H9 (cell line): ENCODE results near the gene ATP6AP1. TPM values are rescaled to one million over a fixed set of nuclear protein-coding genes. Genes with fewer than 3 reads are reported as not detected.

Experiments
- DNase-seq: peaks from one replicate; pipeline ENCODE4 v3.0.0-alpha.2; 2017
- H2AFZ ChIP-seq: one replicate; pipeline ENCODE4 v1.6.1; 2013; ENCODE audit warnings: mild to moderate bottlenecking, low read length, control low read depth, moderate library complexity
- H2AK5ac ChIP-seq: 2 replicates; pipeline ENCODE4 v1.6.1; 2013; ENCODE audit warnings: low read length, control low read depth, mixed read lengths; ENCODE audit not compliant: insufficient read length
- H2BK120ac ChIP-seq: one replicate; pipeline ENCODE4 v1.6.1; 2013; ENCODE audit warnings: low read depth, mild to moderate bottlenecking, low read length, control low read depth, inconsistent platforms; ENCODE audit not compliant: poor library complexity, severe bottlenecking
- H2BK12ac ChIP-seq: 2 replicates; pipeline ENCODE4 v1.6.1; 2013; ENCODE audit warnings: low read length, control low read depth, mixed read lengths, low read depth; ENCODE audit not compliant: insufficient read length
- H2BK15ac ChIP-seq: 2 replicates; pipeline ENCODE4 v1.6.1; 2013; ENCODE audit warnings: low read depth, low read length, control low read depth
- H2BK20ac ChIP-seq: one replicate; pipeline ENCODE4 v1.6.1; 2013; ENCODE audit warnings: low read depth, mild to moderate bottlenecking, low read length, control low read depth, inconsistent platforms; ENCODE audit not compliant: poor library complexity, severe bottlenecking
- H2BK5ac ChIP-seq: 2 replicates; pipeline ENCODE4 v1.6.1; 2013; ENCODE audit warnings: low read length, control low read depth, mixed read lengths; ENCODE audit not compliant: insufficient read length
- H3K14ac ChIP-seq: 2 replicates; pipeline ENCODE4 v1.6.1; 2013; ENCODE audit warnings: low read length, control low read depth; ENCODE audit not compliant: insufficient read depth
- H3K18ac ChIP-seq: 2 replicates; pipeline ENCODE4 v1.6.1; 2013; ENCODE audit warnings: low read depth, mild to moderate bottlenecking, mixed read lengths, low read length, control low read depth; ENCODE audit not compliant: insufficient read length
- H3K23ac ChIP-seq: 2 replicates; pipeline ENCODE4 v1.6.1; 2013; ENCODE audit warnings: low read length, control low read depth, mixed read lengths, low read depth; ENCODE audit not compliant: insufficient read length
- H3K23me2 ChIP-seq: 2 replicates; pipeline ENCODE4 v1.6.1; 2013; ENCODE audit warnings: low read depth, mild to moderate bottlenecking, mixed read lengths, low read length, control low read depth; ENCODE audit not compliant: insufficient read length, poor library complexity, severe bottlenecking
- H3K27ac ChIP-seq: 2 replicates; pipeline ENCODE4 v1.5.1; 2013; ENCODE audit warnings: low read length, control low read depth, mixed read lengths, low read depth; ENCODE audit not compliant: insufficient read length
- H3K27me3 ChIP-seq: 2 replicates; pipeline ENCODE4 v1.6.1; 2013; ENCODE audit warnings: low read length, control low read depth, inconsistent platforms; ENCODE audit not compliant: insufficient read depth
- H3K4ac ChIP-seq: 2 replicates; pipeline ENCODE4 v1.6.1; 2013; ENCODE audit warnings: low read depth, mild to moderate bottlenecking, control low read depth, inconsistent platforms, low read length, moderate library complexity
- H3K4me1 ChIP-seq: 2 replicates; pipeline ENCODE4 v1.6.1; 2013; ENCODE audit warnings: low read length, control low read depth, inconsistent platforms; ENCODE audit not compliant: insufficient read depth
- H3K4me2 ChIP-seq: 2 replicates; pipeline ENCODE4 v1.6.1; 2013; ENCODE audit warnings: low read length, control low read depth, mixed read lengths; ENCODE audit not compliant: insufficient read length, insufficient read depth
- H3K56ac ChIP-seq: 2 replicates; pipeline ENCODE4 v1.6.1; 2013; ENCODE audit warnings: low read depth, mild to moderate bottlenecking, mixed read lengths, low read length, control low read depth; ENCODE audit not compliant: insufficient read length
- H3K79me1 ChIP-seq: 2 replicates; pipeline ENCODE4 v1.6.1; 2013; ENCODE audit warnings: low read depth, mild to moderate bottlenecking, moderate library complexity, low read length, control low read depth, inconsistent platforms; ENCODE audit not compliant: insufficient read depth, poor library complexity, severe bottlenecking
- H3K79me2 ChIP-seq: 2 replicates; pipeline ENCODE4 v1.6.1; 2013; ENCODE audit warnings: low read length, control low read depth, inconsistent platforms; ENCODE audit not compliant: insufficient read depth
- H3K9ac ChIP-seq: 2 replicates; pipeline ENCODE4 v1.6.1; 2013; ENCODE audit warnings: low read length, control low read depth, mixed read lengths; ENCODE audit not compliant: insufficient read length; ENCODE audit errors: extremely low read depth
- H3K9me3 ChIP-seq: one replicate; pipeline ENCODE4 v1.6.1; 2013; ENCODE audit warnings: low read depth, low read length, inconsistent platforms; ENCODE audit not compliant: control insufficient read depth
- H3T11ph ChIP-seq: one replicate; pipeline ENCODE4 v1.6.1; 2013; ENCODE audit warnings: mild to moderate bottlenecking, low read length, control low read depth, inconsistent platforms
- H4K20me1 ChIP-seq: one replicate; pipeline ENCODE4 v1.6.1; 2013; ENCODE audit not compliant: control insufficient read depth, insufficient read length, insufficient read depth
- H4K5ac ChIP-seq: 2 replicates; pipeline ENCODE4 v1.6.1; 2013; ENCODE audit warnings: low read depth, mild to moderate bottlenecking, mixed read lengths, low read length, control low read depth; ENCODE audit not compliant: insufficient read length
- H4K8ac ChIP-seq: replicated peaks from 2 replicates; pipeline ENCODE4 v1.6.1; 2013; ENCODE audit warnings: low read length, control low read depth, mixed read lengths, low read depth; ENCODE audit not compliant: insufficient read length
- H4K91ac ChIP-seq: 2 replicates; pipeline ENCODE4 v1.6.1; 2013; ENCODE audit warnings: low read depth, mild to moderate bottlenecking, moderate library complexity, mixed read lengths, low read length, control low read depth; ENCODE audit not compliant: insufficient read length
- H3K27ac Mint-ChIP-seq, 3 experiments: 2 replicates in 2 of 3; 3 replicates in 1 of 3; pipeline ENCODE4 v1.8.0; 2020 to 2021; ENCODE audit warnings: mixed read lengths in 3 of 3, mild to moderate bottlenecking in 1 of 3, moderate library complexity in 1 of 3
- H3K27me3 Mint-ChIP-seq: 2 replicates; pipeline ENCODE4 v1.8.0; 2021; ENCODE audit warnings: low read depth, mild to moderate bottlenecking, moderate library complexity, mixed read lengths
- H3K36me3 Mint-ChIP-seq, 3 experiments: 2 replicates in 2 of 3; 3 replicates in 1 of 3; pipeline ENCODE4 v1.8.0; 2020 to 2021; ENCODE audit warnings: low read depth in 3 of 3, mixed read lengths in 3 of 3; ENCODE audit not compliant: insufficient read depth in 1 of 3
- H3K4me1 Mint-ChIP-seq, 2 experiments: 2 replicates each; pipeline ENCODE4 v1.8.0; 2020; ENCODE audit warnings: mixed read lengths in 2 of 2
- H3K4me3 Mint-ChIP-seq, 2 experiments: 2 replicates in 1 of 2; 3 replicates in 1 of 2; pipeline ENCODE4 v1.8.0; 2020 to 2021; ENCODE audit warnings: mild to moderate bottlenecking in 2 of 2, mixed read lengths in 2 of 2, moderate library complexity in 1 of 2
- H3K9me3 Mint-ChIP-seq, 2 experiments: 2 replicates in 1 of 2; 3 replicates in 1 of 2; pipeline ENCODE4 v1.8.0; 2020; ENCODE audit warnings: mild to moderate bottlenecking in 2 of 2, mixed read lengths in 2 of 2, moderate library complexity in 1 of 2
- WGBS: extraction: QIAGEN DNeasy Blood & Tissue Kit; methylation state at CpG from one replicate; pipeline ENCODE4 v1.1.7; 2013; ENCODE audit warnings: missing lambda C conversion rate, low lambda C conversion rate, mixed read lengths; ENCODE audit not compliant: insufficient read length; ENCODE audit errors: extremely low coverage; 5-methylcytosine and 5-hydroxymethylcytosine counted together
- total RNA-seq: library from RNA; stranded (reverse); gene quantifications from 2 replicates; pipeline ENCODE4 v1.2.1, GENCODE V29; 2021
- TF ChIP-seq, protein P1 (sequence below): fragments of 200-600 bp; sonication (generic); conservative IDR thresholded peaks from 3 replicates; pipeline ENCODE4 v1.8.0; 2021; ENCODE audit warnings: antibody characterized with exemption, mild to moderate bottlenecking

Gene ATP6AP1
- total RNA-seq, 1 experiment from 2014 or later, result 45.6 TPM

DNA sequence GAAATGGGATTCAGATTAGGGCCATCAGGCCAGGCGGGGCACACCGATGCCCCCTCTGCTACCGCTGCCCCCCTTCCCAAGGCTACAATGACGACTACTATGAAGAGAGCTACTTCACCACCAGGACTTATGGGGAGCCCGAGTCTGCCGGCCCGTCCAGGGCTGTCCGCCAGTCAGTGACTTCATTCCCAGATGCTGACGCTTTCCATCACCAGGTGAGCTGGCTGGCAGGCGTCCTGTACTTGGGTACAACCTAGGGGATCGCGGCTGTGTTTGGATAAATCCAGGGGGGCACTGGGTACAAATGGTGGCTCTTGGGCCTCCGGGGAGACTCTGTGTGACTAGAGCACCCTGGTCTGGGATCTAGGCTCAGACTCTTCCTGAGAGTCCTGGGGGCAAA lies 48.3 kb upstream of the ATP6AP1 start:
- H2BK20ac ChIP-seq, result no peak overlapping the region
- H3K14ac ChIP-seq, result peak overlapping the region; percentile 92
- no peak overlapping the region for H3K4ac ChIP-seq
- no peak overlapping the region for H2BK12ac ChIP-seq
- no CpG with 5 or more reads among the region's 13 CpGs for WGBS
- no peaks in the 10 kb centered on the region for H3K27me3 ChIP-seq
- peak overlapping the region; percentile 58 for H4K91ac ChIP-seq
- no peak overlapping the region for H2AK5ac ChIP-seq
- peaks cover 9% of the 10 kb centered on the region for H3K23me2 ChIP-seq
- H3K56ac ChIP-seq, result no peak overlapping the region
- TF ChIP-seq, protein P1, sequence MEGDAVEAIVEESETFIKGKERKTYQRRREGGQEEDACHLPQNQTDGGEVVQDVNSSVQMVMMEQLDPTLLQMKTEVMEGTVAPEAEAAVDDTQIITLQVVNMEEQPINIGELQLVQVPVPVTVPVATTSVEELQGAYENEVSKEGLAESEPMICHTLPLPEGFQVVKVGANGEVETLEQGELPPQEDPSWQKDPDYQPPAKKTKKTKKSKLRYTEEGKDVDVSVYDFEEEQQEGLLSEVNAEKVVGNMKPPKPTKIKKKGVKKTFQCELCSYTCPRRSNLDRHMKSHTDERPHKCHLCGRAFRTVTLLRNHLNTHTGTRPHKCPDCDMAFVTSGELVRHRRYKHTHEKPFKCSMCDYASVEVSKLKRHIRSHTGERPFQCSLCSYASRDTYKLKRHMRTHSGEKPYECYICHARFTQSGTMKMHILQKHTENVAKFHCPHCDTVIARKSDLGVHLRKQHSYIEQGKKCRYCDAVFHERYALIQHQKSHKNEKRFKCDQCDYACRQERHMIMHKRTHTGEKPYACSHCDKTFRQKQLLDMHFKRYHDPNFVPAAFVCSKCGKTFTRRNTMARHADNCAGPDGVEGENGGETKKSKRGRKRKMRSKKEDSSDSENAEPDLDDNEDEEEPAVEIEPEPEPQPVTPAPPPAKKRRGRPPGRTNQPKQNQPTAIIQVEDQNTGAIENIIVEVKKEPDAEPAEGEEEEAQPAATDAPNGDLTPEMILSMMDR, result no peak
- H2BK120ac ChIP-seq, result no peak overlapping the region
- H3K27ac Mint-ChIP-seq, result peak overlapping the region; percentile 96 to 100 (median 97)
- no peak overlapping the region for H2BK5ac ChIP-seq
- no peak overlapping the region for H3K23ac ChIP-seq
- H3K18ac ChIP-seq, result peak overlapping the region; percentile 74
- no peak overlapping the region for H2AFZ ChIP-seq
- H3K27ac ChIP-seq, result no peak overlapping the region
- H3K4me1 ChIP-seq, result no peaks in the 10 kb centered on the region; the same call in 1 of the 2 replicates
- no peak for DNase-seq
- no peaks in the 10 kb centered on the region for H3K79me1 ChIP-seq
- peaks cover 14% of the 10 kb centered on the region for H3K9me3 ChIP-seq
- H3K27me3 Mint-ChIP-seq, result peaks cover 2% of the 10 kb centered on the region; the same call in 1 of the 2 replicates
- H4K5ac ChIP-seq, result no peak overlapping the region
- peak overlapping the region; percentile 79 to 89 for H3K4me3 Mint-ChIP-seq
- H3K79me2 ChIP-seq, result no peaks in the 10 kb centered on the region; the same call in 1 of the 2 replicates
- no peak overlapping the region for H3T11ph ChIP-seq
- H4K8ac ChIP-seq, result no peak overlapping the region
- peak overlapping the region; percentile 77 for H3K4me2 ChIP-seq
- H3K9ac ChIP-seq, result peak overlapping the region; percentile 89
- peaks cover 15 to 29% (median 23%) of the 10 kb centered on the region in 3 experiments for H3K36me3 Mint-ChIP-seq
- H2BK15ac ChIP-seq, result 0 out of 2 replicates have a peak overlapping the region, but pooled peaks have one; percentile 20
- no peaks in the 10 kb centered on the region for H4K20me1 ChIP-seq
- H3K9me3 Mint-ChIP-seq, result peaks cover 50 to 58% of the 10 kb centered on the region in 2 experiments
- peaks cover 17 to 44% of the 10 kb centered on the region in 2 experiments for H3K4me1 Mint-ChIP-seq
